C4-2B (cell line): ENCODE measurements around the gene DAAM1.

Source experiments
- ZFX ChIP-seq: fragments of 450-650 bp; IDR thresholded peaks from 2 replicates; pipeline ENCODE4 v1.6.1; 2017
- TF ChIP-seq, protein P1 (sequence below): fragments of 450-650 bp; conservative IDR thresholded peaks from 2 replicates; pipeline ENCODE4 v1.5.1; 2017; ENCODE audit warnings: mild to moderate bottlenecking

DNA sequence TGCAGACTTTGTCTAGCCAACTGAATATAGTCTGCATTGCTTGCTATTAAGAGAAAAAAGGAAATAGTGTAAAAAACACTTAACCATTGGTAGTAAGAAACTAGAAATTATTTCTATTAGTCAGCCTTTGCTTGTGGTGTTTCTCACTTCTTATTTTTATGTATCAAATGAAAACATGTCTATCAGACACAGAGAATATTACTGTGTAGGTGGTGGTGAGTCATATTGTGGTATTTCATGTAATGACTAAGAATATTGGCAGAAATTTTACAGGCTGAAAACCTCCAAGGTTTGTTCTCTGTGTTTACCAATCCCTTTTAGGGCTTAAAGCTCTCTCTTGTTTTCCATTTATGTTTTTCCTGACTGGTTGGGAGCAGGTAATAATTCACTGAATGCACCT is 87.2 kb downstream of the DAAM1 start:
- TF ChIP-seq, protein P1, sequence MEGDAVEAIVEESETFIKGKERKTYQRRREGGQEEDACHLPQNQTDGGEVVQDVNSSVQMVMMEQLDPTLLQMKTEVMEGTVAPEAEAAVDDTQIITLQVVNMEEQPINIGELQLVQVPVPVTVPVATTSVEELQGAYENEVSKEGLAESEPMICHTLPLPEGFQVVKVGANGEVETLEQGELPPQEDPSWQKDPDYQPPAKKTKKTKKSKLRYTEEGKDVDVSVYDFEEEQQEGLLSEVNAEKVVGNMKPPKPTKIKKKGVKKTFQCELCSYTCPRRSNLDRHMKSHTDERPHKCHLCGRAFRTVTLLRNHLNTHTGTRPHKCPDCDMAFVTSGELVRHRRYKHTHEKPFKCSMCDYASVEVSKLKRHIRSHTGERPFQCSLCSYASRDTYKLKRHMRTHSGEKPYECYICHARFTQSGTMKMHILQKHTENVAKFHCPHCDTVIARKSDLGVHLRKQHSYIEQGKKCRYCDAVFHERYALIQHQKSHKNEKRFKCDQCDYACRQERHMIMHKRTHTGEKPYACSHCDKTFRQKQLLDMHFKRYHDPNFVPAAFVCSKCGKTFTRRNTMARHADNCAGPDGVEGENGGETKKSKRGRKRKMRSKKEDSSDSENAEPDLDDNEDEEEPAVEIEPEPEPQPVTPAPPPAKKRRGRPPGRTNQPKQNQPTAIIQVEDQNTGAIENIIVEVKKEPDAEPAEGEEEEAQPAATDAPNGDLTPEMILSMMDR, result no peak
- TF ChIP-seq ZFX, result no peak
